HG02610 (cell line): ENCODE data around the gene PRMT5.
A peak's percentile ranks its signal among the peaks of the same experiment; 100 is the strongest.

ENCODE experiments used
- ATAC-seq: cut with Tn5 transposase; IDR thresholded peaks from one replicate; pipeline ENCODE4 v1.9.1; 2021; ENCODE audit warnings: mild to moderate bottlenecking, moderate library complexity; ENCODE audit not compliant: unreplicated experiment

PRMT5 gene

GRCh38 chr14:22898302-22899090, 30.7 kb downstream of the PRMT5 start:
- ATAC-seq: no peak

GRCh38 chr14:22897357-22897756, 31.8 kb downstream of the PRMT5 start:
- no peak for ATAC-seq

- ATAC-seq: no peak
Measured at GRCh38 chr14:22896760-22897159, 32.4 kb downstream of the PRMT5 start.

GRCh38 chr14:22896356-22896755, 32.8 kb downstream of the PRMT5 start:
- ATAC-seq: no peak

GRCh38 chr14:22895402-22895801, 33.8 kb downstream of the PRMT5 start:
- no peak for ATAC-seq

- ATAC-seq: no peak
Measured at GRCh38 chr14:22893706-22894105, 35.5 kb downstream of the PRMT5 start.

GRCh38 chr14:22892488-22892887, 36.7 kb downstream of the PRMT5 start:
- ATAC-seq: no peak

- ATAC-seq: no peak
Measured at GRCh38 chr14:22890416-22890815, 38.8 kb downstream of the PRMT5 start.

- peak; percentile 26 for ATAC-seq
Measured at GRCh38 chr14:22888662-22889061, 40.5 kb downstream of the PRMT5 start.

GRCh38 chr14:22887990-22888378, 41.2 kb downstream of the PRMT5 start:
- ATAC-seq: peak; percentile 42

- ATAC-seq: peak; percentile 8
Measured at GRCh38 chr14:22887260-22887989, 41.8 kb downstream of the PRMT5 start.

- ATAC-seq: peak; percentile 39
Measured at GRCh38 chr14:22886500-22887259, 42.5 kb downstream of the PRMT5 start.

GRCh38 chr14:22885975-22886374, 43.2 kb downstream of the PRMT5 start:
- no peak for ATAC-seq

- ATAC-seq: no peak
Measured at GRCh38 chr14:22884738-22885523, 44.2 kb downstream of the PRMT5 start.

- no peak for ATAC-seq
Measured at GRCh38 chr14:22884076-22884737, 45.0 kb downstream of the PRMT5 start.

GRCh38 chr14:22883173-22883976, 45.8 kb downstream of the PRMT5 start, which contains the start of gene REM2:
Gene REM2, plus strand, starts transcription at chr14:22883222. Its CDS starts 66 bp downstream, at chr14:22883288.
- ATAC-seq: no peak

- no peak for ATAC-seq
Measured at GRCh38 chr14:22882529-22883172, 46.5 kb downstream of the PRMT5 start.

GRCh38 chr14:22882064-22882463, 47.1 kb downstream of the PRMT5 start:
- ATAC-seq: no peak
